Fibroblast of skin of back (primary cell): ENCODE data around the gene MAP3K12.
A peak's percentile ranks its signal among the peaks of the same experiment; 100 is the strongest.
"Not testable (repeated sequence)": the region's sequence is repeated elsewhere in the genome, so short reads cannot be mapped to it uniquely, and the experiment has no call there.

Experiments used
- DNase-seq: peaks from one replicate; pipeline ENCODE4 v3.0.0-alpha.2; 2013

The MAP3K12 gene

DNA sequence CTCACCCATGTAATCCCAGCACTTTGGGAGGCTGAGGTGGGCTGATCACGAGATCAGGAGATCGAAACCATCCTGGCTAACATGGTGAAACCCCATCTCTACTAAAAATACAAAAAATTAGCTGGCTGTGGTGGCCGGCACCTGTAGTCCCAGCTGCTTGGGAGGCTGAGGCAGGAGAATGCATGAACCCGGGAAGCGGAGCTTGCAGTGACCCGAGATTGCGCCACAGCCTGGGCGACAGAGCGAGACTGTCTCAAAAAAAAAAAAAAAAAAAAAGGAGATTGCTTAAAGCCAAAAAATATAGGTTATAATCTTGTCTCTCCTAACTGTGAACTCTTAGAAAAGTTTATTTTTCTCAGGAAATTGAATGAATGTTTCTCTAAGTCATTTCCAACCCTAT, 63.9 kb downstream of the MAP3K12 start:
- not testable (repeated sequence) for DNase-seq

DNA sequence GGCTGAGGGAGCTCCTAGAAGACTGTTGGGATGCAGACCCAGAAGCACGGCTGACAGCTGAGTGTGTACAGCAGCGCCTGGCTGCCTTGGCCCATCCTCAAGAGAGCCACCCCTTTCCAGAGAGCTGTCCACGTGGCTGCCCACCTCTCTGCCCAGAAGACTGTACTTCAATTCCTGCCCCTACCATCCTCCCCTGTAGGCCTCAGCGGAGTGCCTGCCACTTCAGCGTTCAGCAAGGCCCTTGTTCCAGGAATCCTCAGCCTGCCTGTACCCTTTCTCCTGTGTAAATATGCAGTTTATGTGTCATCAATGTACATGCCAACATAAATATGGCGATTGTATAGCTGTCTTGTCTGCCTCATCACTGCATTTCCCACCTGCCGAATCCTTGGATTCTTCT, 68.1 kb downstream of the MAP3K12 start:
- peak; percentile 48 for DNase-seq

DNA sequence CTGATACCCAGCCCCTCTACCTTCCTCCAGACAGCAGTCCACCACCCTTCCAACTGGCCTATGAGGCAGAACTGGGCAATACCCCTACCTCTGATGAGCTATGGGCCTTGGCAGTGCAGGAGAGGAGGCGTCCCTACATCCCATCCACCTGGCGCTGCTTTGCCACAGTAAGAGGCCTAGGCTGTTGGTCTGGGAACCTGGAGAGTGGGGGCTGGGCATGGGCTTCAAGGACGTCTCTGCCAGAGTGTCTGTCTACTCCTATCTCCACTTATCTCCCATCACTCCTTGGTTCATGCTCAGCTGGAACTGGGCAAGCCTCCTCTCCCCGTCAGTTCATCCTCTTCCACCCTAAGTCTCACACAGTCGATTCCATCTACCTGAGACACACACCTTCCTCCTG, 69.1 kb downstream of the MAP3K12 start:
- DNase-seq, result no peak
